GM12878 (cell line): Measurements from ENCODE around the gene NCF2. TPM values are rescaled to one million over a fixed set of nuclear protein-coding genes. Genes with fewer than 3 reads are reported as not detected.

Source experiments
- ATAC-seq: fragments of 200-7000 bp; cut with Tn5 transposase; 3 replicates; pipeline ENCODE4 v1.9.1; 2020; ENCODE audit warnings: mild to moderate bottlenecking, moderate library complexity
- BruUV-seq: library from RNA; stranded (reverse); fragments of 400-500 nt; replicated peaks from 2 replicates; lab custom pipeline; 2021; lab: Mats Ljungman, UMichigan
- CTCF ChIA-PET: fragments of 300-600 bp; sonication (Branson Sonifier 250); formaldehyde crosslinking; extraction: SDS; loops from one replicate; lab custom pipeline; 2021; ENCODE audit warnings: inconsistent platforms; lab: Yijun Ruan, JAX
- POLR2A ChIA-PET: fragments of 350-600 bp; formaldehyde crosslinking; extraction: SDS; loops from one replicate; lab custom pipeline; 2021; ENCODE audit warnings: inconsistent platforms; lab: Charles Lee
- RAD21 ChIA-PET: fragments of 300-600 bp; sonication (Branson Sonifier 250); formaldehyde crosslinking; loops from one replicate; lab custom pipeline; 2023; ENCODE audit warnings: antibody characterized with exemption; ENCODE audit not compliant: unreplicated experiment; lab: Charles Lee
- SMC1A ChIA-PET: fragments of 300-600 bp; sonication (Branson Sonifier 250); formaldehyde crosslinking; loops from one replicate; lab custom pipeline; 2023; ENCODE audit not compliant: unreplicated experiment, uncharacterized antibody; lab: Charles Lee
- DNase-seq: peaks from one replicate; pipeline ENCODE4 v3.0.0-alpha.2; 2011; ENCODE audit warnings: low read depth, low spot score
- FAIRE-seq: peaks from 3 replicates; lab custom pipeline; 2011; peaks lifted over from hg19 to GRCh38; lab: Jason Lieb, UNC
- H2AFZ ChIP-seq: 2 replicates; pipeline ENCODE4 v1.6.0; 2011; ENCODE audit warnings: low read depth, low read length, control low read depth; ENCODE audit not compliant: control insufficient read depth
- H3K27ac ChIP-seq: 2 replicates; pipeline ENCODE4 v1.5.1; 2011; ENCODE audit warnings: control low read depth; ENCODE audit not compliant: control insufficient read depth, insufficient read depth
- H3K27me3 ChIP-seq, 2 experiments: replicated peaks in 1 of 2; 2 replicates each; pipeline versions ENCODE4 v1.6.0 to v1.6.1; 2011; ENCODE audit warnings: low read length in 1 of 2; ENCODE audit not compliant: control insufficient read depth in 2 of 2, insufficient read depth in 2 of 2
- H3K36me3 ChIP-seq, 2 experiments: 2 replicates each; pipeline ENCODE4 v1.5.1; 2011; ENCODE audit warnings: low read length in 1 of 2; ENCODE audit not compliant: control insufficient read depth in 2 of 2, insufficient read depth in 2 of 2
- H3K4me1 ChIP-seq: 2 replicates; pipeline ENCODE4 v1.6.1; 2011; ENCODE audit warnings: mild to moderate bottlenecking, low read length, moderate library complexity, mixed read lengths; ENCODE audit not compliant: control insufficient read depth, insufficient read depth
- H3K4me2 ChIP-seq: 2 replicates; pipeline ENCODE4 v1.6.0; 2011; ENCODE audit warnings: control low read depth; ENCODE audit not compliant: control insufficient read depth, insufficient read depth
- H3K4me3 ChIP-seq: fragments of 200-600 bp; sonication (generic); 2 replicates; pipeline ENCODE4 v1.5.1; 2016
- H3K79me2 ChIP-seq: 2 replicates; pipeline ENCODE4 v1.6.0; 2011; ENCODE audit warnings: low read length; ENCODE audit not compliant: control insufficient read depth, insufficient read depth
- H3K9ac ChIP-seq: 2 replicates; pipeline ENCODE4 v1.8.0; 2011; ENCODE audit warnings: low read length, control low read depth, mixed read lengths; ENCODE audit not compliant: control insufficient read depth, insufficient read depth
- H3K9me3 ChIP-seq: replicated peaks from 3 replicates; pipeline ENCODE4 v1.5.1; 2011; ENCODE audit warnings: mild to moderate bottlenecking, low read length; ENCODE audit not compliant: control insufficient read depth, insufficient read depth
- H4K20me1 ChIP-seq: 2 replicates; pipeline ENCODE4 v1.6.0; 2011; ENCODE audit not compliant: control insufficient read depth, insufficient read depth
- ETV6 ChIP-seq, 2 experiments: fragments of 450-650 bp in 1 of 2; IDR thresholded peaks in 1 of 2; conservative IDR thresholded peaks in 1 of 2; 2 replicates each; pipeline ENCODE4 v1.6.1; 2014; ENCODE audit warnings: antibody characterized with exemption in 1 of 2, borderline replicate concordance in 1 of 2, low read depth in 1 of 2, mild to moderate bottlenecking in 1 of 2, moderate library complexity in 1 of 2
- IKZF2 ChIP-seq, 2 experiments: fragments of 450-650 bp; IDR thresholded peaks; 2 replicates each; pipeline ENCODE4 v1.6.1; 2017; ENCODE audit warnings: mild to moderate bottlenecking in 2 of 2, moderate library complexity in 2 of 2
- JUNB ChIP-seq: IDR thresholded peaks from 2 replicates; pipeline ENCODE4 v1.6.1; 2016; ENCODE audit warnings: antibody characterized with exemption, mild to moderate bottlenecking
- NR2F1 ChIP-seq: fragments of 450-650 bp; conservative IDR thresholded peaks from 2 replicates; pipeline ENCODE4 v1.6.1; 2017; ENCODE audit warnings: mild to moderate bottlenecking
- POLR2A ChIP-seq: IDR thresholded peaks from 2 replicates; pipeline ENCODE4 v1.6.1; 2011; ENCODE audit warnings: low read depth, mild to moderate bottlenecking, low read length
- POLR2AphosphoS2 ChIP-seq: IDR thresholded peaks from 2 replicates; pipeline ENCODE4 v1.6.1; 2011; ENCODE audit warnings: low read depth, mild to moderate bottlenecking, low read length, improper control_type of control experiment, moderate library complexity
- RB1 ChIP-seq: fragments of 450-650 bp; formaldehyde crosslinking; IDR thresholded peaks from 2 replicates; pipeline ENCODE4 v1.6.1; 2017; ENCODE audit warnings: mild to moderate bottlenecking, borderline replicate concordance
- RELB ChIP-seq: fragments of 450-650 bp; IDR thresholded peaks from 2 replicates; pipeline ENCODE4 v1.6.1; 2017; ENCODE audit warnings: low read depth, mild to moderate bottlenecking, moderate library complexity
- SREBF2 ChIP-seq: IDR thresholded peaks from 2 replicates; pipeline ENCODE4 v1.6.1; 2012; ENCODE audit warnings: mild to moderate bottlenecking, low read length
- SUPT20H ChIP-seq: IDR thresholded peaks from 2 replicates; pipeline ENCODE4 v1.6.1; 2011; ENCODE audit warnings: low read depth, mild to moderate bottlenecking, low read length, moderate library complexity, borderline replicate concordance; ENCODE audit not compliant: control insufficient read depth
- ZNF592 ChIP-seq: fragments of 450-650 bp; IDR thresholded peaks from 2 replicates; pipeline ENCODE4 v1.6.1; 2017; ENCODE audit warnings: mild to moderate bottlenecking, moderate library complexity
- WGBS: methylation state at CpG from one replicate; pipeline ENCODE4 v1.1.6; 2016; ENCODE audit warnings: low lambda C conversion rate; ENCODE audit not compliant: insufficient replicate concordance, insufficient coverage; ENCODE audit errors: missing lambda C conversion rate; 5-methylcytosine and 5-hydroxymethylcytosine counted together
- in situ Hi-C: fragments of 300-500 bp; cut with MboI; formaldehyde crosslinking; loops from 9 replicates; pipeline ENCODE4 v1.14.3; 2018; ENCODE audit warnings: mixed read lengths
- intact Hi-C: fragments of 100-400 bp; cut with micrococcal nuclease; formaldehyde crosslinking; loops from one replicate; pipeline ENCODE4 v1.14.2; 2022; ENCODE audit not compliant: unreplicated experiment
- polyA plus RNA-seq, 11 experiments: library from polyadenylated mRNA; depleted of rRNA in 4 of 11; unstranded in 6 of 11; stranded (reverse) in 5 of 11; fragments of >200 nt; fragmentation: Nextera tagmentation in 4 of 11; fragmentation: Illumina TruSeq in 1 of 11; extraction: Ambion mirVana in 4 of 11; extraction: Trizol in 1 of 11; gene quantifications; 1 replicate in 1 of 11; 2 replicates in 10 of 11; pipeline versions ENCODE4 v1.2.1 to v1.2.3, GENCODE V29; 2011 to 2016; ENCODE audit warnings: inconsistent platforms in 2 of 11, missing spikeins in 2 of 11, low read depth in 1 of 11
- total RNA-seq, 4 experiments: library from RNA; depleted of rRNA in 3 of 4; stranded (reverse); fragments of >200 nt in 3 of 4; fragmentation: Illumina TruSeq in 1 of 4; extraction: Trizol in 1 of 4; gene quantifications; 2 replicates each; pipeline versions ENCODE4 v1.2.1 to v1.2.3, GENCODE V29; 2013 to 2021

Gene NCF2
- total and polyA plus RNA-seq, 10 of the 15 experiments (the other 5 are each of a cell fraction or from before 2014, with no cell fraction given), result 31.4 to 256 (median 77.1) TPM

GRCh38 chr1:183562701-183563100 is 27.6 kb downstream of the NCF2 start:
- no peaks in the 10 kb centered on the region for H3K79me2 ChIP-seq
- H3K4me1 ChIP-seq, result peaks cover 6% of the 10 kb centered on the region
- H3K27me3 ChIP-seq, result no peaks in the 10 kb centered on the region
- no peak overlapping the region for H2AFZ ChIP-seq
- no peak for FAIRE-seq
- no peaks in the 10 kb centered on the region for H3K9me3 ChIP-seq
- peaks cover 8 to 22% of the 10 kb centered on the region in 2 experiments; a peak in 3 of 4 replicates for H3K36me3 ChIP-seq
- peak; percentile 46; the same call in 1 of the 2 replicates for TF ChIP-seq POLR2AphosphoS2
- no peak for TF ChIP-seq ETV6 (conservative IDR thresholded peaks at IDR 0.05 in 1 of 2, IDR thresholded peaks at IDR 0.05 in 1 of 2; ENCODE audit: borderline replicate concordance in 1 of 2, low read depth in 1 of 2)
- 0 out of 2 replicates have a peak, but pooled peaks have one; percentile 19 for TF ChIP-seq POLR2A
- TF ChIP-seq, all 136 proteins: peak for 2
- CTCF ChIA-PET, result interaction anchor here (0.7 to 2.3 kb wide), 8 partner anchors 9 to 122 kb away, joined by 3 to 8 read pairs (median 5); no protein-coding TSS in a partner anchor
- H3K4me3 ChIP-seq, result no peak overlapping the region
- no peak overlapping the region for H3K27ac ChIP-seq
- H4K20me1 ChIP-seq, result no peaks in the 10 kb centered on the region
- in situ Hi-C loops (no loop called here), intact Hi-C loops (no loop called here)
- no peak overlapping the region for H3K4me2 ChIP-seq
- SMC1A ChIA-PET, result interaction anchor here (0.7 to 2.5 kb wide), 13 partner anchors 9 to 72 kb away, joined by 3 to 10 read pairs (median 4); partner anchors contain the start of gene NCF2
- ATAC-seq (no peak), DNase-seq (no peak)
- 100% methylated on average over 2 of the region's 2 CpGs for WGBS
- H3K9ac ChIP-seq, result no peak overlapping the region
- RAD21 ChIA-PET, result interaction anchor here (1.2 kb wide), 1 partner anchor 25 kb away, joined by 3 read pairs; no protein-coding TSS in a partner anchor
- POLR2A ChIA-PET, result interaction anchor here (0.6 to 1.5 kb wide), 6 partner anchors 11 to 509 kb away, joined by 3 to 5 read pairs (median 4); no protein-coding TSS in a partner anchor
- BruUV-seq, result no TSS peak

- H2AFZ ChIP-seq, result no peak overlapping the region
- no peak overlapping the region for H3K4me2 ChIP-seq
- no peaks in the 10 kb centered on the region for H3K4me1 ChIP-seq
- in situ Hi-C loops (no loop called here), intact Hi-C loops (no loop called here)
- CTCF ChIA-PET, result interaction anchor here (1.3 kb wide), 1 partner anchor 19 kb away, joined by 3 read pairs; no protein-coding TSS in a partner anchor
- H4K20me1 ChIP-seq, result no peaks in the 10 kb centered on the region
- FAIRE-seq (no peak), ATAC-seq (no peak), DNase-seq (no peak)
- H3K27ac ChIP-seq, result no peak overlapping the region
- H3K9ac ChIP-seq, result no peak overlapping the region
- RAD21 ChIA-PET, result interaction anchor here (1.0 kb wide), 1 partner anchor 30 kb away, joined by 3 read pairs; no protein-coding TSS in a partner anchor
- H3K36me3 ChIP-seq, result peaks cover 14 to 20% of the 10 kb centered on the region in 2 experiments; a peak in 3 of 4 replicates
- no peaks in the 10 kb centered on the region for H3K27me3 ChIP-seq
- SMC1A ChIA-PET, result interaction anchor here (1.0 kb wide), 1 partner anchor 29 kb away, joined by 3 read pairs; no protein-coding TSS in a partner anchor
- POLR2A ChIA-PET, result interaction anchor here (1.0 kb wide), 1 partner anchor 49 kb away, joined by 3 read pairs; no protein-coding TSS in a partner anchor
- BruUV-seq, result no TSS peak
- H3K9me3 ChIP-seq, result no peaks in the 10 kb centered on the region
- no peak overlapping the region for H3K4me3 ChIP-seq
- H3K79me2 ChIP-seq, result no peaks in the 10 kb centered on the region
- TF ChIP-seq JUNB, result no peak
- TF ChIP-seq RB1, result no peak
- TF ChIP-seq IKZF2 (IDR thresholded peaks at IDR 0.05), result no peak
- no peak for TF ChIP-seq SREBF2
- no peak for TF ChIP-seq SUPT20H
- no peak for TF ChIP-seq ZNF592
- no peak for TF ChIP-seq NR2F1
- no peak for TF ChIP-seq RELB
These were observed 31.2 kb downstream of the NCF2 start for GRCh38 chr1:183559061-183559460.
